Upper lobe of left lung (tissue), 6 donors: Measurements from ENCODE around the gene KIF15. TPM values are rescaled to one million over a fixed set of nuclear protein-coding genes. Genes with fewer than 3 reads are reported as not detected.
"Not testable (repeated sequence)": the region's sequence is repeated elsewhere in the genome, so short reads cannot be mapped to it uniquely, and the experiment has no call there.

ENCODE experiments used
- ATAC-seq, 2 donors: fragments of 200-7000 bp; cut with Tn5 transposase; one replicate each; pipeline ENCODE4 v1.9.1; 2022; ENCODE audit warnings: mild to moderate bottlenecking in 2 of 2, moderate library complexity in 2 of 2; ENCODE audit not compliant: low FRiP score in 2 of 2
- DNase-seq, 2 donors: peaks; one replicate each; pipeline ENCODE4 v3.0.0-alpha.2; 2019 to 2020
- H3K27ac ChIP-seq, 4 donors: fragments of 200-600 bp; sonication (generic); one replicate each; pipeline ENCODE4 v1.5.1; 2016 to 2019
- H3K27me3 ChIP-seq, 4 donors: fragments of 200-600 bp; sonication (generic); one replicate each; pipeline ENCODE4 v1.5.1; 2017 to 2019
- H3K36me3 ChIP-seq, 4 donors: fragments of 200-600 bp; sonication (generic); one replicate each; pipeline ENCODE4 v1.5.1; 2016 to 2019
- H3K4me1 ChIP-seq, 4 donors: fragments of 200-600 bp; sonication (generic); one replicate each; pipeline ENCODE4 v1.5.1; 2018 to 2019
- H3K4me3 ChIP-seq, 4 donors: fragments of 200-600 bp; sonication (generic); one replicate each; pipeline ENCODE4 v1.5.1; 2017 to 2019; ENCODE audit warnings: mild to moderate bottlenecking in 2 of 4, moderate library complexity in 1 of 4
- H3K9me3 ChIP-seq, 4 donors: fragments of 200-600 bp; sonication (generic); one replicate each; pipeline ENCODE4 v1.5.1; 2018 to 2019
- CTCF ChIP-seq, 6 experiments: fragments of 450-650 bp in 4 of 6; fragments of 200-600 bp in 2 of 6; sonication (generic) in 2 of 6; IDR thresholded peaks; one replicate each; pipeline ENCODE4 v1.5.1; 2016 to 2019; ENCODE audit warnings: antibody characterized with exemption in 6 of 6
- EP300 ChIP-seq, 4 donors: sonication (generic); formaldehyde crosslinking; IDR thresholded peaks; one replicate each; pipeline ENCODE4 v1.5.1; 2017; ENCODE audit warnings: antibody characterized with exemption in 4 of 4, control low read depth in 2 of 4
- POLR2A ChIP-seq, 4 donors: fragments of 450-650 bp; IDR thresholded peaks; one replicate each; pipeline ENCODE4 v1.5.1; 2016 to 2017; ENCODE audit warnings: antibody characterized with exemption in 4 of 4, mild to moderate bottlenecking in 2 of 4
- POLR2AphosphoS5 ChIP-seq, 2 donors: sonication (generic); formaldehyde crosslinking; IDR thresholded peaks; one replicate each; pipeline ENCODE4 v1.5.1; 2017; ENCODE audit warnings: antibody characterized with exemption in 2 of 2
- WGBS, 2 donors: methylation state at CpG; one replicate each; pipeline ENCODE4 v1.1.5; 2017 to 2018; 5-methylcytosine and 5-hydroxymethylcytosine counted together
- total RNA-seq, 6 donors: library from RNA; depleted of rRNA in 4 of 6; stranded (reverse); fragments of >200 nt in 4 of 6; gene quantifications; one replicate each; pipeline versions ENCODE4 v1.1.0 to v1.2.1, GENCODE V29; 2016 to 2021
- donor health status: DM: no; HTN: no; CAD: no; lungs with moderate emphysema.
- donor health status: DM: no; HTN: yes; CAD: no; lungs with severe emphysema.

KIF15 gene
- total RNA-seq, 6 donors from 2014 or later = 0.69 to 2.3 (median 0.89) TPM; not detected in 1

- no peaks in the 10 kb centered on the region for H3K27me3 ChIP-seq
- 96 to 97% methylated on average over 6 of the region's 6 CpGs for WGBS, 2 donors
- TF ChIP-seq EP300 (IDR thresholded peaks at IDR 0.05) = no peak
- TF ChIP-seq CTCF (IDR thresholded peaks at IDR 0.05) = no peak
- no peak for TF ChIP-seq POLR2AphosphoS5 (IDR thresholded peaks at IDR 0.05)
- TF ChIP-seq POLR2A (IDR thresholded peaks at IDR 0.05) = no peak
- DNase-seq (no peak), ATAC-seq (no peak)
- no peak overlapping the region for H3K27ac ChIP-seq
- H3K4me1 ChIP-seq = no peaks in the 10 kb centered on the region
- no peak overlapping the region for H3K4me3 ChIP-seq
- H3K36me3 ChIP-seq = no peaks in the 10 kb centered on the region
- H3K9me3 ChIP-seq = no peaks in the 10 kb centered on the region
Observed at GRCh38 chr3:44814751-44815150, 53.2 kb downstream of the KIF15 start.

GRCh38 chr3:44816334-44816733, 54.7 kb downstream of the KIF15 start:
- H3K27ac ChIP-seq, DNase-seq, H3K36me3 ChIP-seq, ATAC-seq, H3K27me3 ChIP-seq, H3K4me3 ChIP-seq, H3K9me3 ChIP-seq, H3K4me1 ChIP-seq: not testable (repeated sequence)
- WGBS, 2 donors = 96% methylated on average over 2 of the region's 2 CpGs

- H3K4me3 ChIP-seq, ATAC-seq, H3K27me3 ChIP-seq, H3K4me1 ChIP-seq, H3K9me3 ChIP-seq, H3K27ac ChIP-seq, H3K36me3 ChIP-seq: not testable (repeated sequence)
- DNase-seq = peak in 1 of 2 donors; percentile 53
- 97 to 100% methylated on average over 14 to 27 of the region's 34 CpGs for WGBS, 2 donors
Observed at GRCh38 chr3:44821206-44821605, 59.6 kb downstream of the KIF15 start.

GRCh38 chr3:44825264-44825925, 63.8 kb downstream of the KIF15 start:
- Histone ChIP-seq H3K9me3 (no peaks in the 10 kb centered on the region), H3K36me3 (no peaks in the 10 kb centered on the region), H3K27me3 (no peaks in the 10 kb centered on the region), H3K27ac (no peak overlapping the region), H3K4me1 (no peaks in the 10 kb centered on the region), H3K4me3 (no peak overlapping the region)
- no peak for ATAC-seq
- WGBS, 2 donors = 96 to 98% methylated on average over 2 of the region's 2 CpGs
- no peak for DNase-seq
- TF ChIP-seq POLR2AphosphoS5 (IDR thresholded peaks at IDR 0.05) (no peak), EP300 (IDR thresholded peaks at IDR 0.05) (no peak), POLR2A (IDR thresholded peaks at IDR 0.05) (no peak), CTCF (IDR thresholded peaks at IDR 0.05) (no peak)

GRCh38 chr3:44827196-44827595, 65.6 kb downstream of the KIF15 start:
- 90 to 95% methylated on average over 3 of the region's 3 CpGs for WGBS, 2 donors
- ATAC-seq = no peak

More at GRCh38 chr3:44827196-44827595, 65.6 kb downstream of the KIF15 start:
- no peak for DNase-seq
- no peak overlapping the region for H3K27ac ChIP-seq
- no peak overlapping the region for H3K4me3 ChIP-seq
- H3K4me1 ChIP-seq = no peaks in the 10 kb centered on the region
- TF ChIP-seq CTCF (IDR thresholded peaks at IDR 0.05) = no peak
- no peak for TF ChIP-seq POLR2AphosphoS5 (IDR thresholded peaks at IDR 0.05)
- no peak for TF ChIP-seq EP300 (IDR thresholded peaks at IDR 0.05)
- TF ChIP-seq POLR2A (IDR thresholded peaks at IDR 0.05) = no peak
- no peaks in the 10 kb centered on the region for H3K9me3 ChIP-seq
- H3K36me3 ChIP-seq = no peaks in the 10 kb centered on the region
- no peaks in the 10 kb centered on the region for H3K27me3 ChIP-seq
